KG1 (cell line): ENCODE data around the gene DCST1.

Experiments
- DNase-seq: peaks from one replicate; lab custom pipeline; 2025; lab: John Stamatoyannopoulos, UW

The DCST1 gene

DNA sequence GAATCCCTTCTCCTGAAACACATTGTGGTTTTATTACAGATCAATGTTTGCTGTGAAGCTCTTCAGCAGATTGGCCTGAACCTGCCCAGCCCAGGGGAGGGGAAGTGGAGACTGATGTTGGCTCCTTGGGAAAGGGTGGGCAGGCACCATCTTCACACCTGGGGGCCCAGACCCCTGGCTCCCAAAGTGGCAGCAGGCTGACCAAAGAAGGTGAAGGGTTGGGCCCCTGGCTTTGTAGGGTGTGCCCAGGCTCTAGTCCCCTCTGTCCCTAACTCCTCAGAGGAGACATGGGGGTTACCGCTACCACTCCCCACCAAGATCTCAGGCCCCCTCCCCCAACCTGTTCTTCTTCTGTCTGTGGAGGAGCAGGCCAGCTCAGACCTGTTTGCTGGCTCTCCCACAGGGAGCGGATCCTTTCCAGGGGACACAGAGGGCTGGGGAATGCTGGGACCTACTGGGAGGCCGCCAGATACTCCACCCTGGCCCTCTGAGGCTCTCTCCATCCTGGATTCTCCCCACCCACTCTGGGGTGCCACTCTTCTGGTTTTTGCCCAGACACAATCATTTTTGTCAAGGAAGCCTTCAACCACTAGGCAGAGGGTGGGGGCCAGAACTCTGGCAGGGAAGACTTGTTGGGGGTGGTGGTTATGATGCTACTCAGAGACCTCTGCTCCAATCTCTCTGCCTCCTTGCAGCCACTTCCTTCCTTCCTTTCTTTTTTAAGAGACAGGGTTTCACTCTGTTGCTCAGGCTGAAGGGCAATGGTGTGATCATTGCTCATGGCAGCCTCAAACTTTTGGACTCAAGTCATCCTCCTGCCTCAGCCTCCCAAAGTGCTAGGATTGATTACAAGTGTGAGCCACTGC is 40.0 kb downstream of the DCST1 start:
- no peak for DNase-seq

DNA sequence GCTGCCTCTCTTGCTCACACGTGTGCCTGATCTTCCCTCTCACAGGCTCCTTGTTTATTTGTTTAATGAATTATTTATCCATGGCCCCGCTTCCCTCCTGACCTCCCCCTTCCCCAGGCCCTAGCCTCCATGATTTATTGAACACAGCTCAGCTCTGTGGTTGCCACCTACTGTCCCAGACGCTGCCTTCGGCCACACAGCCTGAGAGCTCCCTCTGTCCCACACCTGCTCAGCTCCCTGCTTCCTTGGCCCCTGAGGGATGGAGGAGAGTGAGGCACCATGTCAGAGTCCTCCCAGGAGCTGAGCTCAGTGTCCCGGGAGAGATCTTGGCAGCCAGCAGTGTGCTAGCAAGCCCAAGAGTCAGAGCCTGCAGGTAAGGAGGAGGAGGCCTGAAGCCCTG is 41.9 kb downstream of the DCST1 start:
- DNase-seq, result no peak

- no peak for DNase-seq
Observed at GRCh38 chr1:155076371-155076770, 42.7 kb downstream of the DCST1 start.

DNA sequence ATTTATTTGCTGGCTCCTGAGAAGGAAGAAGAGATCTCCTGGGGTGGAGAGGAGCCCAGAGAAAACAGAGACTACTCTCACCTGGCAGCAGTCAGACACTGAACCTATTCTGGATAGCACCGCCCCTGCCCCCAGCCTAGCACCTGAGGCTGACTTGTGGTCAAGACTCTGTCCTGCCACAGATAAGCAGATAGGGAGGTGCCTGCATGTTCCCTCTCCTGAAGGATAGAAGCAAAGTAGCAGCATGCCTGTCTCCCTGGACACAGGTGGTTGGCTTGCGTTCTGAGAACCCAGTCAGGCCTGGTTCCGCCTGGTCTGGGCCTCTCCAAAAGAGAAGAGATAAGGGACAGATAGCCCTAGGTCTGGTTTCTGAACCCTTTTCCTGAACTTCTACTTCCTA is 43.7 kb downstream of the DCST1 start:
- no peak for DNase-seq

- no peak for DNase-seq
Observed at GRCh38 chr1:155077758-155078445, 44.3 kb downstream of the DCST1 start.

GRCh38 chr1:155078469-155079209 is 45.0 kb downstream of the DCST1 start, which contains the start of gene EFNA3:
Gene EFNA3 (plus strand): TSS chr1:155078837. CDS start chr1:155078942, 105 bp downstream.
- DNase-seq, result no peak

- DNase-seq, result no peak
Observed at GRCh38 chr1:155079210-155079486, 45.5 kb downstream of the DCST1 start.

GRCh38 chr1:155079487-155080311 is 46.1 kb downstream of the DCST1 start:
- no peak for DNase-seq

DNA sequence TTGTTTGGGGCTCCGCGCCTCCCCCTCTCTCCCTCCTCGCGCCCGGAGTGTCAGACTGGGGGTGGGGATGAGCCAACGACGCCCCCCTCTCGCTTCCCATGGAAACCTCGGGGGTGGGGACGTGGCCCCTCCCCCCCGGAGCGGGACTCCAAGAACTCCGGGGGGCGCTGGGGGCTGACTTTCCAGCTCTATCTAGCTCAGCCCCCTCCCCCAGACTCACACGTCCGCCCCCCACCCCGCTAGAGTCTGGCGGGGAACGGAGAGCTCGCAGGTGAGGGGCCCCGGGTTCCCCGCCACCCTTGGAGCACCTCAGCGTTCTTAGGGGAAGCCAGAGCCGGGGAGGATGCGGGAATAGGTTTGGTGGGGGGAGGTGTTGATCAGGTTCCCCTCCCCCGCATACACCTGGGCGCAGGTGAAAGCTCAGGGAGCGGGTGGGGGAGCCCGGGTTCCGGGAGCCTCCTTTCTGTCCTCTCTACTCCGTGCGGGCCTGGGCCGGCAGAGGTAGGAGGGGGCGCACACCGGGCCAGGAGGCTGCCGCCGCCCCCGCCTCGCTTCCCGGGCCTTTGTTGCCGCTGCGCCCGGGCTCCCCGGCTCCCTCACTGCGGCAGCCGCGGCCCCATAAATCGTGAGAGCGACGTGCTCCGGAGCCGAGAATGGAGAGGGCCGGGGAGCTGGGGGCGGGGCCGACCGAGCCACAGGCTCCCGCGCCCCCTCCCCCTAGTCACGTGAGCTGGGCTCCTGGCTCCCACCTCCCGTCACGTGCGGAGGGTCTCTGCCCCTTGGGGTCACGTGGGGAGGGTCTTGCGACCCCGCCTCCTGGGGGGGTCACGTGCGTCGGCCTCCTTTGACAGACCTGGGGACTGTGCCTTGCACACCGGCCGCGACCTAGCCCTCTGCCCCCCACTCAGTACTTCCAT is 46.9 kb downstream of the DCST1 start:
- DNase-seq, result no peak

- DNase-seq, result peak; percentile 57
Observed at GRCh38 chr1:155081472-155082300, 48.1 kb downstream of the DCST1 start.

GRCh38 chr1:155082301-155083051 is 48.9 kb downstream of the DCST1 start:
- DNase-seq, result no peak

- DNase-seq, result no peak
Observed at GRCh38 chr1:155083052-155083541, 49.5 kb downstream of the DCST1 start.

DNA sequence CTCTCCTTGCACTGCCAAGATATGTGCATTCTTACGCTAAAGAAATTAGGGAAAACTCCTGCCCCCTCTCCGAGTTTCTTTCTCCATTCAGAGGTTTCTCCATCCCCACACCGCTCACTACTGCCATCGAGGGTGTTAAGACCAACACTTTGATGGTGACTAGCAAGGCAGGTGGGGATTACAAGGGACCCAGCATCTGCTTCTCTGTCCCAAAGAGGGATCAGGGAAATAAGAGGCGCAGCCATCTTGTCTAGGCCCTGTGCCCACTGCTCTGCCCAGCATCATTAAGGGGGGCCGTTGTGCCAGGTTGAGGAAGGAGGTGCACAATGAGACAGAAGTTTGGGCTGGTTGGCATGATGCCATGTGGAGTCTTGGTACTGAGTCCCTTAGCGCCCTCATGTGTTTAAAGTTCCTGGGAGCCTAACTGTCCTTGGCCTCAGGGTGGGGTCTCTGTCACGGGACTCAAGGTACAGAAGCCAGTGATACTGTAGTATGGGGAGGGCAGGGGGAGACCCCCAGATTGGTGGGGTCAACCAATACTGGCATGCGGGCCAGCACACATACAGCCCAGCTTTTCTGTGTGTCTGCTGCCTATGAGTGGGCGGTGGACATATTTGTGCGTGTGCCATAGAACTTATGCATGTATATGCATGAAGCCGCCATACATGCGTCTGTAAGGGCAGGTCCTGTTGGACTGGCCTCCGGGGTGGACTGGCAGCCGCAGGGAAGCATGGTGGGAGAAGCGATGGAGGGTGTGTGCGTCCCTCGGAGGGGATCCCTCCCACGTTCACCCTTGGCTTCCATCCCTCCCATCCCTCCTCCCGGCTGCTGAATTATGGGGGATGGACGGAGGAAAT is 50.5 kb downstream of the DCST1 start:
- DNase-seq, result no peak

- peak; percentile 98 for DNase-seq
Observed at GRCh38 chr1:155084722-155085503, 51.3 kb downstream of the DCST1 start.

DNA sequence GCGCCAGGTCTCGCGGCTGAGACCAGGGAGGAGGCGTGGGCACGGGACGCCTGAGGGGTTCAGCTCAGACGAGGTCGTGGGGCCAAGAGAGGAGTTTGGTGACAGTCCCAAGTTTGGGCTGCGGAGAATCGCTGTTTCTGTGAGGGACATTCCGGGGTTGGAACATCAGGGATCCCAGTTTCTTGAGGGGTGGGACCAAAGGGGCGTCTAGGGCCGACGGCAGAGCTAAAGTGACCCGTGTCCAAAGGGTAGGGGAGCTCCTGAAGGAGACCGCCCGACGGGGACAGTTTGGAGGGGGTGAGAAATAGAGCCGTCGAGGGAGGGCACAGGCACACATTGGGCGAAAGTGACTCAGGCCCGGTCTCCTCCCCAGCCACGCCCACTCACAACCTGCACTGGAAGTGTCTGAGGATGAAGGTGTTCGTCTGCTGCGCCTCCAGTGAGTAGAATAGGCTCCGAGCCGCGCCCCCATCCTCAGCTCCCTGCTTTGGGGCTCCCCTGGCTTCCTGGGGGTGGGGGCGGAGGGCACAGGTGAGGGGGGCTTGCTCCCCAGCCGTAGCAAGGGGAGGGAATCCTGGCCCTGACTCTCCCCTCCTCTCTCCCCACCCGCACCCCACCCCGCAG is 52.0 kb downstream of the DCST1 start:
- DNase-seq, result no peak

- peak; percentile 27 for DNase-seq
Observed at GRCh38 chr1:155086128-155086741, 52.6 kb downstream of the DCST1 start.
